ENCODE data around the gene TKTL1.

- TF ChIP-seq CTCF (conservative IDR thresholded peaks at IDR 0.05) (no peak), ZFX (IDR thresholded peaks at IDR 0.05) (no peak)
Observed at GRCh38 chrX:154352012-154352401, 56.4 kb downstream of the TKTL1 start.
